Neural progenitor cell (in vitro differentiated cells): ENCODE results near the gene HPSE2. TPM values are rescaled to one million over a fixed set of nuclear protein-coding genes. Genes with fewer than 3 reads are reported as not detected.

Experiments used
- DNase-seq: peaks from one replicate; pipeline ENCODE4 v3.0.0-alpha.2; 2016; ENCODE audit warnings: low spot score
- H2AFZ ChIP-seq: fragments of 200-600 bp; sonication (generic); replicated peaks from 2 replicates; pipeline ENCODE4 v1.6.1; 2016; ENCODE audit warnings: antibody characterized with exemption
- H3F3A ChIP-seq: fragments of 200-600 bp; sonication (generic); 2 replicates; pipeline ENCODE4 v1.6.1; 2016; ENCODE audit warnings: antibody characterized with exemption, low read depth
- H3K27ac ChIP-seq: fragments of 200-600 bp; sonication (generic); 2 replicates; pipeline ENCODE4 v1.5.1; 2016; ENCODE audit warnings: mild to moderate bottlenecking
- H3K27me3 ChIP-seq: fragments of 200-600 bp; sonication (generic); 2 replicates; pipeline ENCODE4 v1.6.1; 2016; ENCODE audit warnings: mild to moderate bottlenecking, moderate library complexity
- H3K36me3 ChIP-seq: fragments of 200-600 bp; sonication (generic); 2 replicates; pipeline ENCODE4 v1.5.1; 2016
- H3K4me1 ChIP-seq: fragments of 200-600 bp; sonication (generic); 2 replicates; pipeline ENCODE4 v1.6.1; 2016; ENCODE audit warnings: mixed run types
- H3K4me2 ChIP-seq: fragments of 200-600 bp; sonication (generic); 2 replicates; pipeline ENCODE4 v1.6.1; 2016
- H3K4me3 ChIP-seq: fragments of 200-600 bp; sonication (generic); 2 replicates; pipeline ENCODE4 v1.5.1; 2016
- H3K79me2 ChIP-seq: fragments of 200-600 bp; sonication (generic); 2 replicates; pipeline ENCODE4 v1.6.1; 2016; ENCODE audit warnings: low read depth
- H3K9ac ChIP-seq: fragments of 200-600 bp; sonication (generic); 2 replicates; pipeline ENCODE4 v1.6.1; 2016
- H3K9me3 ChIP-seq: fragments of 200-600 bp; sonication (generic); 2 replicates; pipeline ENCODE4 v1.5.1; 2016; ENCODE audit warnings: low read depth
- H4K20me1 ChIP-seq: fragments of 200-600 bp; sonication (generic); 2 replicates; pipeline ENCODE4 v1.6.1; 2016; ENCODE audit warnings: low read depth
- H3K27ac Mint-ChIP-seq: 3 replicates; pipeline ENCODE4 v1.8.0; 2021; ENCODE audit warnings: mixed read lengths
- H3K27me3 Mint-ChIP-seq: 2 replicates; pipeline ENCODE4 v1.8.0; 2022; ENCODE audit warnings: low read depth, mild to moderate bottlenecking, inconsistent platforms, moderate library complexity, mixed read lengths; ENCODE audit not compliant: insufficient read depth
- H3K36me3 Mint-ChIP-seq: 3 replicates; pipeline ENCODE4 v1.8.0; 2021; ENCODE audit warnings: mixed read lengths
- H3K4me1 Mint-ChIP-seq: 3 replicates; pipeline ENCODE4 v1.8.0; 2021; ENCODE audit warnings: mixed read lengths
- H3K4me3 Mint-ChIP-seq: 3 replicates; pipeline ENCODE4 v1.8.0; 2021; ENCODE audit warnings: mild to moderate bottlenecking, moderate library complexity, mixed read lengths
- H3K9me3 Mint-ChIP-seq: 3 replicates; pipeline ENCODE4 v1.8.0; 2020; ENCODE audit warnings: mixed read lengths
- EZH2 ChIP-seq: fragments of 200-600 bp; sonication (generic); IDR thresholded peaks from 2 replicates; pipeline ENCODE4 v1.6.1; 2017; ENCODE audit warnings: antibody characterized with exemption, mild to moderate bottlenecking, moderate library complexity
- EZH2phosphoT487 ChIP-seq: fragments of 200-600 bp; sonication (generic); IDR thresholded peaks from 2 replicates; pipeline ENCODE4 v1.6.1; 2017; ENCODE audit warnings: antibody characterized with exemption
- total RNA-seq: library from RNA; depleted of rRNA; stranded (reverse); fragments of >200 nt; gene quantifications from 2 replicates; pipeline ENCODE4 v1.2.3, GENCODE V29; 2015; ENCODE audit warnings: low replicate concordance
- TF ChIP-seq, protein P1 (sequence below): fragments of 200-600 bp; sonication (generic); IDR thresholded peaks from 2 replicates; pipeline ENCODE4 v1.5.1; 2017; ENCODE audit warnings: antibody characterized with exemption, mild to moderate bottlenecking

HPSE2 gene
- total RNA-seq, 1 donor from 2014 or later, result 3.4 TPM

DNA sequence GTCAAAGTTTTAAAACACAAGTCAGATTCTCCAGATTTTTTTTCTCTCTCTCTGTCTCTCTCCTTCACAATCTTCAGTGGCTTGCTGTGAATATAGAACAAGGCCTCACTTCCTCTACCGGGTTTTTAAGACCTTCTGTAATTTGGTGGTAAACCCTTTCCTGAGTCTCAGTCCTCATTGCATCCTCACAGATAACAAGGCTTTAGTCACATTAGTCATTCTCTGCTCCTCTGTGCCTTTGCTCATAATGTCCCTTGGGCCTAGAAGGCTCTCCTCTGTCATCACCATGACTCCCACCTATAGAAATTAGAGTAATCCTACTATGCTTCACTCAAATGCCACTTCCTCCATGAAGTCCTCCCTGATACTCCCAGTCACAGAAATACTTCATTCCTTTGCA lies 616.2 kb downstream of the HPSE2 start:
- H3K79me2 ChIP-seq, result no peaks in the 10 kb centered on the region
- H3K36me3 Mint-ChIP-seq, result no peaks in the 10 kb centered on the region
- peaks cover 3% of the 10 kb centered on the region for H3K4me1 ChIP-seq
- no peaks in the 10 kb centered on the region for H3K36me3 ChIP-seq
- no peaks in the 10 kb centered on the region for H3K9me3 ChIP-seq
- TF ChIP-seq EZH2phosphoT487 (no peak), EZH2 (no peak)
- TF ChIP-seq, protein P1, sequence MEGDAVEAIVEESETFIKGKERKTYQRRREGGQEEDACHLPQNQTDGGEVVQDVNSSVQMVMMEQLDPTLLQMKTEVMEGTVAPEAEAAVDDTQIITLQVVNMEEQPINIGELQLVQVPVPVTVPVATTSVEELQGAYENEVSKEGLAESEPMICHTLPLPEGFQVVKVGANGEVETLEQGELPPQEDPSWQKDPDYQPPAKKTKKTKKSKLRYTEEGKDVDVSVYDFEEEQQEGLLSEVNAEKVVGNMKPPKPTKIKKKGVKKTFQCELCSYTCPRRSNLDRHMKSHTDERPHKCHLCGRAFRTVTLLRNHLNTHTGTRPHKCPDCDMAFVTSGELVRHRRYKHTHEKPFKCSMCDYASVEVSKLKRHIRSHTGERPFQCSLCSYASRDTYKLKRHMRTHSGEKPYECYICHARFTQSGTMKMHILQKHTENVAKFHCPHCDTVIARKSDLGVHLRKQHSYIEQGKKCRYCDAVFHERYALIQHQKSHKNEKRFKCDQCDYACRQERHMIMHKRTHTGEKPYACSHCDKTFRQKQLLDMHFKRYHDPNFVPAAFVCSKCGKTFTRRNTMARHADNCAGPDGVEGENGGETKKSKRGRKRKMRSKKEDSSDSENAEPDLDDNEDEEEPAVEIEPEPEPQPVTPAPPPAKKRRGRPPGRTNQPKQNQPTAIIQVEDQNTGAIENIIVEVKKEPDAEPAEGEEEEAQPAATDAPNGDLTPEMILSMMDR, result no peak
- H3K9ac ChIP-seq, result no peak overlapping the region
- H3K27ac Mint-ChIP-seq, result peak overlapping the region; percentile 19
- H3K4me2 ChIP-seq, result no peak overlapping the region
- no peaks in the 10 kb centered on the region for H3K27me3 ChIP-seq
- peaks cover 4% of the 10 kb centered on the region for H3K27me3 Mint-ChIP-seq
- no peak overlapping the region for H3K4me3 Mint-ChIP-seq
- no peak overlapping the region for H3K4me3 ChIP-seq
- H3K27ac ChIP-seq, result no peak overlapping the region
- no peaks in the 10 kb centered on the region for H3F3A ChIP-seq
- H3K4me1 Mint-ChIP-seq, result peaks cover 13% of the 10 kb centered on the region
- no peaks in the 10 kb centered on the region for H3K9me3 Mint-ChIP-seq
- no peaks in the 10 kb centered on the region for H4K20me1 ChIP-seq
- no peak overlapping the region for H2AFZ ChIP-seq
- no peak for DNase-seq

- no peaks in the 10 kb centered on the region for H3K79me2 ChIP-seq
- no peaks in the 10 kb centered on the region for H3K27me3 ChIP-seq
- peaks cover 3% of the 10 kb centered on the region for H3K4me1 ChIP-seq
- H3K4me1 Mint-ChIP-seq, result peaks cover 13% of the 10 kb centered on the region
- H3K4me3 Mint-ChIP-seq, result no peak overlapping the region
- no peaks in the 10 kb centered on the region for H3K9me3 Mint-ChIP-seq
- no peaks in the 10 kb centered on the region for H3K36me3 ChIP-seq
- no peak for DNase-seq
- no peak overlapping the region for H3K4me2 ChIP-seq
- TF ChIP-seq, protein P1, result no peak
- TF ChIP-seq EZH2 (no peak), EZH2phosphoT487 (no peak)
- H3K27me3 Mint-ChIP-seq, result no peaks in the 10 kb centered on the region
- no peak overlapping the region for H3K27ac ChIP-seq
- H4K20me1 ChIP-seq, result no peaks in the 10 kb centered on the region
- no peak overlapping the region for H3K9ac ChIP-seq
- no peak overlapping the region for H3K4me3 ChIP-seq
- H3K36me3 Mint-ChIP-seq, result no peaks in the 10 kb centered on the region
- no peaks in the 10 kb centered on the region for H3F3A ChIP-seq
- H3K9me3 ChIP-seq, result no peaks in the 10 kb centered on the region
- H2AFZ ChIP-seq, result no peak overlapping the region
- H3K27ac Mint-ChIP-seq, result no peak overlapping the region
These were observed 617.6 kb downstream of the HPSE2 start for GRCh38 chr10:98617906-98618520.

GRCh38 chr10:98613446-98613845 lies 622.2 kb downstream of the HPSE2 start:
- H3K36me3 ChIP-seq, result no peaks in the 10 kb centered on the region
- Mint-ChIP-seq H3K4me3 (no peak overlapping the region), H3K9me3 (no peaks in the 10 kb centered on the region), H3K27me3 (peaks cover 2% of the 10 kb centered on the region), H3K4me1 (peaks cover 25% of the 10 kb centered on the region), H3K36me3 (no peaks in the 10 kb centered on the region), H3K27ac (peak overlapping the region; percentile 90)
- no peak overlapping the region for H3K27ac ChIP-seq
- H3K79me2 ChIP-seq, result no peaks in the 10 kb centered on the region
- TF ChIP-seq, protein P1, result no peak
- no peak for TF ChIP-seq EZH2
- no peak overlapping the region for H3K4me2 ChIP-seq
- H3K9ac ChIP-seq, result no peak overlapping the region
- H3K4me3 ChIP-seq, result no peak overlapping the region
- no peaks in the 10 kb centered on the region for H3K27me3 ChIP-seq
- DNase-seq, result no peak
- H4K20me1 ChIP-seq, result no peaks in the 10 kb centered on the region
- no peaks in the 10 kb centered on the region for H3K9me3 ChIP-seq
- H3K4me1 ChIP-seq, result peaks cover 3% of the 10 kb centered on the region
- H3F3A ChIP-seq, result no peaks in the 10 kb centered on the region
- H2AFZ ChIP-seq, result no peak overlapping the region
